HG03108 (cell line): ENCODE data around the gene DRAP1.
A peak's percentile ranks its signal among the peaks of the same experiment; 100 is the strongest.

Experiments
- ATAC-seq: cut with Tn5 transposase; IDR thresholded peaks from one replicate; pipeline ENCODE4 v1.9.1; 2021; ENCODE audit warnings: moderate library complexity; ENCODE audit not compliant: unreplicated experiment

The DRAP1 gene

DNA sequence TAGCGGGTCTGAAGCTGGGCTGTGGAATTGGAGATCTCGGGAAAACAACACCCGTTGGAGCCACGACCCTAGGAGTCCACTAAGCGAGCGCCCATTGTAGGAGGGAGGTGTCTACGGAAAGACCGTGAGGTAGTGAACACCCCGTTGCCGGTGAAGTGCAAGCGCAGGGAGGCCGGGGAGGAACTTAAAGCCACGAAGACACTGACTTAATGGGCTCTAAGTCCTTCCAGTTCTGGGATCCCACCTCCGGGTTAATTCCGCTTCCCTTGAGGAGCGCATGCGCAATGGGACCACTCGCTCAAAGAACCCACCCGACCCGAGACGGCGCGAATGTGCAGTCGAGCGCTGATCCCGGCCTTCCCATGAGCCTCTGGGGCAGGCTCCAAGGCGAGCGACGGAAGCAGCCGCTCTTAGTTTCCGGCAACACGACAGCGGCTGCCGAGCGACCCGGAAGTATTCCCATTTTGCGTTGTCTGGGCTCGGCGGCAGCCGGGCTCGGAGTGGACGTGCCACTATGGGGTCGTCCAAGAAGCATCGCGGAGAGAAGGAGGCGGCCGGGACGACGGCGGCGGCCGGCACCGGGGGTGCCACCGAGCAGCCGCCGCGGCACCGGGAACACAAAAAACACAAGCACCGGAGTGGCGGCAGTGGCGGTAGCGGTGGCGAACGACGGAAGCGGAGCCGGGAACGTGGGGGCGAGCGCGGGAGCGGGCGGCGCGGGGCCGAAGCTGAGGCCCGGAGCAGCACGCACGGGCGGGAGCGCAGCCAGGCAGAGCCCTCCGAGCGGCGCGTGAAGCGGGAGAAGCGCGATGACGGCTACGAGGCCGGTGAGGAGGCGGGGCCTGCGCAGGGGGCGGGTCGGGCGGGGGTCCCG is 42.3 kb downstream of the DRAP1 start, which contains the start of gene SART1:
Gene SART1, plus strand, starts transcription at position 468 of the 874 bp plus-strand sequence. Its CDS starts 47 bp downstream, at position 515.
- peak; percentile 81 for ATAC-seq

- no peak for ATAC-seq
These were observed 42.9 kb downstream of the DRAP1 start for GRCh38 chr11:65962141-65962564.

DNA sequence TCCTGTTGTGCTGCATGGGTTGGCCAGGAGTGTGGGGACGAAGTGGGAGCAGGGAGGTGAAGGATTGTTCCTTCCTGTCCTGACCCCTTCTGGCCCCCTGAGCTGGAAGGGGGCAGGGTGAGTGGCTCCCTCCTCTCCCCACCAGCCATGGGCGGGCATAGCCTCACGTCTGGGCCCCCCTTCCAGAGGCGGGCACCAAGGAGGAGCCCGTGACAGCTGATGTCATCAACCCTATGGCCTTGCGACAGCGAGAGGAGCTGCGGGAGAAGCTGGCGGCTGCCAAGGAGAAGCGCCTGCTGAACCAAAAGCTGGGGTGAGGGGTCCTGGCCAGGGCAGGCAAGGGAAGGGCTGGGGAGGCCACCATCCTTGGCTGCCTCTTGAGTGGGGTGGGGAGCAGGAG is 45.7 kb downstream of the DRAP1 start:
- ATAC-seq: no peak

GRCh38 chr11:65965986-65966762 is 46.9 kb downstream of the DRAP1 start:
- ATAC-seq: no peak

- no peak for ATAC-seq
These were observed 48.2 kb downstream of the DRAP1 start for GRCh38 chr11:65967329-65967934.

GRCh38 chr11:65968600-65969482 is 49.6 kb downstream of the DRAP1 start:
- ATAC-seq: no peak
